Common myeloid progenitor, CD34-positive (primary cell): ENCODE data around the gene C15orf62.

Source experiments
- CTCF ChIA-PET: fragments of 350-600 bp; sonication (Branson Sonifier 250); formaldehyde crosslinking; loops from one replicate; lab custom pipeline; 2021; ENCODE audit warnings: antibody characterized with exemption; lab: Charles Lee
- POLR2A ChIA-PET: fragments of 350-600 bp; sonication (Branson Sonifier 250); formaldehyde crosslinking; loops from one replicate; lab custom pipeline; 2021; ENCODE audit warnings: antibody characterized with exemption; lab: Charles Lee
- DNase-seq, 3 donors: peaks; one replicate each; pipeline versions ENCODE4 v3.0.0 to v3.0.0-alpha.2; 2013
- H3K27ac ChIP-seq, 2 experiments: 1 replicate in 1 of 2; 2 replicates in 1 of 2; pipeline ENCODE4 v1.7.0; 2013; ENCODE audit warnings: inconsistent platforms in 2 of 2, low read length in 2 of 2, mild to moderate bottlenecking in 2 of 2, low read depth in 1 of 2, moderate library complexity in 1 of 2; ENCODE audit not compliant: severe bottlenecking in 2 of 2, insufficient read depth in 1 of 2, poor library complexity in 1 of 2
- H3K27me3 ChIP-seq, 5 experiments: replicated peaks in 2 of 5; 1 replicate in 3 of 5; 2 replicates in 2 of 5; pipeline versions ENCODE4 v1.6.1 to v1.7.0; 2013; ENCODE audit warnings: low read length in 4 of 5, mild to moderate bottlenecking in 2 of 5, moderate library complexity in 2 of 5, inconsistent platforms in 1 of 5; ENCODE audit not compliant: insufficient read depth in 5 of 5, control insufficient read depth in 4 of 5
- H3K36me3 ChIP-seq, 4 experiments: 1 replicate in 2 of 4; 2 replicates in 2 of 4; pipeline versions ENCODE4 v1.6.1 to v1.7.0; 2013; ENCODE audit warnings: low read length in 3 of 4, control low read depth in 1 of 4, mild to moderate bottlenecking in 1 of 4; ENCODE audit not compliant: control insufficient read depth in 4 of 4, insufficient read depth in 4 of 4
- H3K4me1 ChIP-seq, 4 experiments: 1 replicate in 3 of 4; 2 replicates in 1 of 4; pipeline versions ENCODE4 v1.6.1 to v1.7.1; 2013; ENCODE audit warnings: low read length in 3 of 4, mild to moderate bottlenecking in 3 of 4, control low read depth in 1 of 4, inconsistent platforms in 1 of 4, moderate library complexity in 1 of 4; ENCODE audit not compliant: control insufficient read depth in 4 of 4, insufficient read depth in 4 of 4; ENCODE audit errors: control extremely low read depth in 1 of 4
- H3K4me3 ChIP-seq, 7 experiments: 1 replicate in 4 of 7; 2 replicates in 3 of 7; pipeline versions ENCODE4 v1.5.1 to v1.7.0; 2013; ENCODE audit warnings: mild to moderate bottlenecking in 7 of 7, low read length in 6 of 7, moderate library complexity in 6 of 7, inconsistent platforms in 2 of 7, low read depth in 2 of 7, control low read depth in 1 of 7; ENCODE audit not compliant: insufficient read depth in 4 of 7, control insufficient read depth in 1 of 7; ENCODE audit errors: extremely low read depth in 1 of 7
- H3K9me3 ChIP-seq, 5 experiments: 1 replicate in 4 of 5; 2 replicates in 1 of 5; pipeline versions ENCODE4 v1.6.1 to v1.7.1; 2013; ENCODE audit warnings: low read length in 4 of 5, mild to moderate bottlenecking in 2 of 5, inconsistent platforms in 1 of 5, low read depth in 1 of 5, moderate library complexity in 1 of 5; ENCODE audit not compliant: control insufficient read depth in 4 of 5, insufficient read depth in 2 of 5; ENCODE audit errors: control extremely low read depth in 1 of 5
- WGBS: methylation state at CpG from one replicate; pipeline ENCODE4 v1.1.5; 2013; ENCODE audit not compliant: insufficient coverage; 5-methylcytosine and 5-hydroxymethylcytosine counted together

Gene C15orf62

DNA sequence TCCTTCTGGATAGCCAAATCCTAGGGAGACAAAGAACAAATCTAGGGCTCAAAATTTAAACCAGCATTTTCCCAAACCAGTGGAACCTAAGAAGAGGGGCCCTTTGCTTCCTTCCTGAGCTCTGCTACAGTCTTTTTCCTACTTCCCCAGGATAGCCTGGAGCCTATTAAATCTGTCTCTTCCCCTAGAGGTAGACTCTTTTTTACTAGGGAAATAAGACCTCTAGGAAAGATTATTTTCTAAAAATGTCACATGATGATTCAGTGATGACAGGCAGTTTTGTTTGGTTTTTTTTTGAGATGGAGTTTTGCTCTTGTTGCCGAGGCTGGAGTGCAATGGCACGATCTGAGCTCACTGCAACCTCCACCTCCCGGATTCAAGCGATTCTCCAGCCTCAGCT lies 33.2 kb upstream of the C15orf62 start:
- WGBS = 91% methylated on average over 4 of the region's 4 CpGs
- H3K27ac ChIP-seq = peak overlapping the region in 1 of 2 experiments; percentile 39
- DNase-seq = no peak
- H3K9me3 ChIP-seq = no peaks in the 10 kb centered on the region
- no peak overlapping the region for H3K4me3 ChIP-seq
- CTCF ChIA-PET = interaction anchor here (1.4 to 1.6 kb wide), 2 partner anchors 11 to 40 kb away, joined by 3 to 6 read pairs; no protein-coding TSS in a partner anchor
- POLR2A ChIA-PET = no interaction called here
- peaks cover 18 to 84% (median 65%) of the 10 kb centered on the region in 4 experiments for H3K36me3 ChIP-seq
- H3K4me1 ChIP-seq = no peaks in the 10 kb centered on the region
- H3K27me3 ChIP-seq = no peaks in the 10 kb centered on the region

DNA sequence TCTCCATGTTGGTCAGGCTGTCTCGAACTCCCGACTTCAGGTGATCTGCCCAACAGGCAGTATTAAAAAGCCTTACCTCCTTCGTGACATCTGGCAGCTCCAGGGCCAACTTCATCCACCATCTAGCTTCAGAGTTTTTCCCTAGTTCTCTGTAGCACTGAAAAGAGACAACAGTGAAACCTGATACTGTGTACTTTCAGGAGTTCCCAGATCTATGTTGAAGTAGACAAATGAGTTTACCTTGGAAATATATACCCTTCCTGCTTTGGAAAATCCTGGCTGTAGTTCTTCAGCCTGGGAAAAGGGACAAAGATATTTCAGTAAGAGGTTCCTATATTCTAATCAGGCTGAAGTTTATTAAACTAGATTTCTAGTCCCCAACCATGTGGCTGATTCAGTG lies 32.7 kb upstream of the C15orf62 start:
- peak overlapping the region in 1 of 2 experiments; percentile 10 for H3K27ac ChIP-seq
- H3K9me3 ChIP-seq = no peaks in the 10 kb centered on the region
- ChIA-PET POLR2A (no interaction called here), CTCF (interaction anchor here (1.6 kb wide), 1 partner anchor 40 kb away, joined by 3 read pairs; no protein-coding TSS in a partner anchor)
- no peaks in the 10 kb centered on the region for H3K4me1 ChIP-seq
- 96% methylated on average over 3 of the region's 3 CpGs for WGBS
- H3K4me3 ChIP-seq = no peak overlapping the region
- peaks cover 15 to 80% (median 65%) of the 10 kb centered on the region in 4 experiments for H3K36me3 ChIP-seq
- no peak for DNase-seq
- H3K27me3 ChIP-seq = no peaks in the 10 kb centered on the region

DNA sequence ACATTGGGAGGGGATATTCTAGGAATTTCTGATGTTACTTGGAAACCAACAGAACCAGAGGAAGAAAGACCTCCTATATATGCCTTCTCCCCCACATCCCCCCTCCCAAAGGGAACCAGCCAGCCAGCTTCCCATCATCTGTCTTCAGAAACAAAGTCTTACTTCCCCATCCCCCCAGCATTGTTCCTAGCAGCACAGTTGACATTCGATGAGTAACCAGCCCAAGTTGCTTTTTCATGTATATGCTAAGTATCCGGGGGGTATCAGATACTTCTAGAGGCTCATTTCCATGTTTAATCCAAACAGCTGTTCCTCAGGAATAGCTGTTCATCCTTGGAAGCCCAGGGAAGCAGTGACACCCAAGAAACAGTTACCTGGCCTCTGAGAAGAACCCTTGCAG lies 30.7 kb upstream of the C15orf62 start:
- Histone ChIP-seq H3K9me3 (no peaks in the 10 kb centered on the region), H3K4me3 (no peak overlapping the region), H3K27me3 (no peaks in the 10 kb centered on the region), H3K4me1 (peaks cover 0 to 5% (median 3%) of the 10 kb centered on the region in 4 experiments), H3K36me3 (peaks cover 18 to 89% (median 71%) of the 10 kb centered on the region in 4 experiments), H3K27ac (no peak overlapping the region)
- DNase-seq = no peak
- POLR2A ChIA-PET = no interaction called here
- CTCF ChIA-PET = interaction anchor here (0.8 to 2.2 kb wide), 12 partner anchors 10 to 156 kb away, joined by 3 to 7 read pairs (median 4); partner anchors contain the start of gene VPS18
- 90% methylated on average over 2 of the region's 2 CpGs for WGBS

DNA sequence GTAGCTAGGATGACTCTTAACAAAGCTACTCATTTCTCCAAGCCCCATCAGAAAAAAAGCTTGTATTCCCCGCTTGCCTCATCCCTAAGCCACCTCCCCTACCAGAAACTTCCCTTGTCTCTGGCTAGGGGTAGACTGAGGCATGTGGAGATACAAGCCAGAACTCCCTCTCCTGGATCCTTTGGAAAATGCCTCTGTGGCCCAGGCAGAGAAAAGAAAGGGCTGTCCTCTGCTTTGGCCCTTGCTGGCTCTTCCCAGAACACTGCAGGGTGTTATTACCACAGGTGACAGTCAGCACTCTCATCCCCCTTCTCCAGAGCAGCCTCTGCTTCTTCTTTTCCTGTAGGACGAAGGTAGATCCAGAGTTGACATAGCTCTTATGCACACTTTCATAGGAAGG lies 29.9 kb upstream of the C15orf62 start:
- Histone ChIP-seq H3K4me3 (no peak overlapping the region), H3K9me3 (no peaks in the 10 kb centered on the region), H3K4me1 (peaks cover 0 to 13% (median 10%) of the 10 kb centered on the region in 4 experiments), H3K36me3 (peaks cover 21 to 89% (median 69%) of the 10 kb centered on the region in 4 experiments), H3K27me3 (no peaks in the 10 kb centered on the region), H3K27ac (no peak overlapping the region)
- ChIA-PET CTCF (interaction anchor here (0.9 to 2.2 kb wide), 11 partner anchors 9 to 155 kb away, joined by 3 to 7 read pairs (median 3); partner anchors contain the start of gene VPS18), POLR2A (no interaction called here)
- DNase-seq = no peak
- no CpG with 5 or more reads among the region's 2 CpGs for WGBS

DNA sequence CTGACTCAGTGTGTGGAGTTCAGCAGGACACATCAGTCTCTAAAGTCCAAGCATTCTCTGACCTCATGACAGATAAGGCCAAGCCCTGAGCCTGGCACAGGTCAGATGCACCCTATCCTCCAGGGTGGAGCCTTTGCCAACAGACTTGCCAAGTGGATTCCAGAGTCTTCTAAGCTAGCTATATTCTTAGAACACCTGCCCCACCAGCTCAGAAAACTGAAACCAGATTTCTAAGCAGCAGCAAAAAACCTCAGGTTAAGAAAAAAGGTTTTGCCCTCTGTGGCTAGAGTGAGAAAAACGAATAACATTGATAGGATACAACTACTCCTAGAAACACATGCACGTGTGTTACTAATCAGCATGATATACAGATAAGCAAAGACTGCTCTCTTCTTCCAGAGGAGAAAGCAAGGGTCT lies 26.3 kb upstream of the C15orf62 start:
- CTCF ChIA-PET = interaction anchor here (0.8 to 13.4 kb wide), 8 partner anchors 9 to 151 kb away, joined by 3 to 204 read pairs (median 6); partner anchors contain the start of genes C15orf62 and VPS18
- 100% methylated on average over 1 of the region's 2 CpGs for WGBS
- H3K27me3 ChIP-seq = no peaks in the 10 kb centered on the region
- no peak overlapping the region for H3K4me3 ChIP-seq
- H3K27ac ChIP-seq = no peak overlapping the region
- H3K36me3 ChIP-seq = peaks cover 14 to 75% (median 54%) of the 10 kb centered on the region in 4 experiments
- H3K9me3 ChIP-seq = no peaks in the 10 kb centered on the region
- H3K4me1 ChIP-seq = peaks cover 0 to 35% (median 32%) of the 10 kb centered on the region in 4 experiments
- POLR2A ChIA-PET = no interaction called here
- DNase-seq = no peak

DNA sequence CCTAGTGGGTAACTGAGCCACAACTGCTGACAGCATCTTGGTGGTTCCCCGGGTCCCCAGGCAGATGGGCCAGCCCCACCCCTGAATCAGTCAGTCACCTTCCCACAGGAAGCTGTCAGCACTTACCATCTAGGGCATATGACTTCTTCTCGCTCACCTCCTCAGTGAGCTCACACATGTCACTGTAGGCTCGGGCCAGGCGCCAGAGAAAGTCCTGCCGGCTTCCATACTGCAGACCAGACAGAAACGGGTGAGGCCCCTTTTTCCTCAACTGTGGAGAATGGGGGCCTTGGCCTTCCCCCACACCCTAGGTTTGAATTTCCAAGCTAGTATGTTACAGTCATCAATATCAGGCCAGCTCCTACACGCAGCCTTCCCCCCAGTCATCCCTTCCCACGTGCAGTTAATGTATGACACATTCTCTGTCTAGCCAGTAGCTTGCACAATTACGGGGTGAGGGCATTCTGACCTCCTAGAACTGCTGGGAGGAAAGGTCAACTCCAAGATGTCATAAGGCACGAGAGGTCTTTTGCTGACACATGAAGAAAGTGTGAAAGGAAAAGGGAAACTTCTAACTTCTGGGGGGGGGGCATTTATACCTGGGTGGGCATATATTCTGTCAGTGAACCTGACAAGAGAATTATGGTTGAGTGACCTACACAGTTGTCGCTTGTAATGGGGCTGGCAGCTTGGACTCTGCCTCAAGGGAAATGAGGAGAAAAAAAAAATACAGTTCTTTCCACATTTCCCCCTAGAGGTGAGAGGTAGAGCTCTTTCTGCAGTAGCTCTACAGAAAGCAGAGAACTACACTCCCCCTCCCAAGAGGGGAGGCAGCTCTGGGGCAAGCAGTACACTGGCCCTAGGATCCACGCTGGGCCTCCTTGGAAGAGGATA lies 25.6 kb upstream of the C15orf62 start:
- 95% methylated on average over 10 of the region's 12 CpGs for WGBS
- ChIA-PET POLR2A (no interaction called here), CTCF (interaction anchor here (0.6 to 13.4 kb wide), 14 partner anchors 9 to 150 kb away, joined by 3 to 204 read pairs (median 4); partner anchors contain the start of genes C15orf62, RAD51 and VPS18)
- Histone ChIP-seq H3K36me3 (peaks cover 9 to 68% (median 52%) of the 10 kb centered on the region in 4 experiments), H3K27me3 (no peaks in the 10 kb centered on the region), H3K27ac (peak overlapping the region in 1 of 2 experiments; percentile 34), H3K4me3 (no peak overlapping the region), H3K9me3 (no peaks in the 10 kb centered on the region), H3K4me1 (peaks cover 0 to 35% (median 32%) of the 10 kb centered on the region in 4 experiments)
- peak in 1 of 3 donors; percentile 26 for DNase-seq
